OCI-M1 (cell line): ENCODE data around the gene NGB.
A peak's percentile ranks its signal among the peaks of the same experiment; 100 is the strongest.

ENCODE experiments used
- DNase-seq: peaks from one replicate; lab custom pipeline; 2025; lab: John Stamatoyannopoulos, UW

Gene NGB

DNA sequence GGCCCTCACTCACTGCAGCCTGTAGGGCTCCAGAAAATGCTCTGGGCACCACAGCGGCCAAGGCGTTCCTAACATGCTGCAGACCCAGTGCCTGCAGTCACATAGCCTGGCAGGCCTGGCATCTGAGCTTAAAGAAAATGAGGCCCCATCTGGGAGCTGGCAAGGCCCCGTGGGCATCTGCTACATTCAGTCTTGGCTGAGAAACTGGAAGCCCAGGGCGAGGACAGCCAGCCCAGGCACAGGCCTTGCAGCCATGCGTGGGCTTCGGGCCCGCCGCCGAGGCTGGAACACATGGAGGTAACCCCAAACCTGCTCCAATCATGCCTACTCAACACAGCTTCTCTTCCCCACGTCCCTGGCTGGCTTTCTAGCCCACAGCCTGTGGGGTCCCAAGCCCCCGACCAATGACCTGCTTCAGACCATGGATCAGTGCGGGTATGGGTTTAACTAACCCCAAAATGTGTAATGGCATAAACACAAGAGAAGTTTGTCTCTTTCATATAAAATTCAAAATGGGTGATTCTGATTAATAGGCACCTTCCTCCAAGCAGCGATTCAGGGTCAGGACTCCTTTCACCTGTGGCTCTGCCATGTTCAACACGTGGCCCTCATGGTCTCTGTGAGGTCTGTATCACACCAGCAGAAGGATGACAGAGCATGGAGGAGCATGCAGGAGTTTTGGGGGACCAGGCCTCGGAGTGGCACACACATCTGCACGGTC is 6.4 kb downstream of the NGB start:
- no peak for DNase-seq

DNA sequence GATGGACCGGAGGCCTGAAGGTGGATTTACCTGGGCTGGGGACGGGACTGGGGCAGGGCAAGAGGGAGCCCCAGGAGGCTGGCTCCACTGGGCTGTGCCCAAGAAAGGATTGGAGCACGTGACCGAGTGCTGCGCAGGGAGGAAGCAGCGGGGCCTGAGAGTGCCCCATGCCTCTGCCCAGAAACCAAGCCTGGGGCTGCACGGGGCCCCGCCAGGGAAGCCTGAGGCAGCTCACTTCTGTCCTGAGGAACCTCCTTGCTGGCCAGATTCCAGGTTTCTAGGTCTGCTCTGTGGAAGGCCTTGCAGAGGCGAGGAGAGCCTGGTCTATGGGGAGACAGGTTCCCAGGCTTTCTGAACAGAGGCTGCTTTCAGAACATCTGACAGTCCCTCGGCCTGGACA is 10.4 kb downstream of the NGB start:
- DNase-seq: peak; percentile 2

DNA sequence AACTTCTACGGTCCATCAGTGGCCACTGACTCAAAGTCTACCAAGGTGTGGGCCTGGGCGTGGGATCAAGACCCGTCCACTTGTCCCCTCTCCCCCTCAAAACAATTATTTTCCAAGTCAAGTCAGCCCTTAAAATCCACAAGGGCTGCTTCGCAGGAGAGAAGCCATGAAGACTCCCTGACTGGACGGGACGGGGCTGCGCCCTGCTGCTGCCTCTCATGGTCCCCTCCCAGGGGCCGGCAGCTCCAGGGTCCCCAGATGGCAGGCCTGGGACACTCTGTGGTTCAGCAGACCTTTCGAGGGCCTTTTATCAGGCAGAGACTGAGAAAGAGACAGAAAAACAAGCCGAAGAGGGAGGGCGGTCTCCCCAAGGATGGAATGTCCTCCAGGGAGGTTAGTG is 10.8 kb downstream of the NGB start:
- no peak for DNase-seq

DNA sequence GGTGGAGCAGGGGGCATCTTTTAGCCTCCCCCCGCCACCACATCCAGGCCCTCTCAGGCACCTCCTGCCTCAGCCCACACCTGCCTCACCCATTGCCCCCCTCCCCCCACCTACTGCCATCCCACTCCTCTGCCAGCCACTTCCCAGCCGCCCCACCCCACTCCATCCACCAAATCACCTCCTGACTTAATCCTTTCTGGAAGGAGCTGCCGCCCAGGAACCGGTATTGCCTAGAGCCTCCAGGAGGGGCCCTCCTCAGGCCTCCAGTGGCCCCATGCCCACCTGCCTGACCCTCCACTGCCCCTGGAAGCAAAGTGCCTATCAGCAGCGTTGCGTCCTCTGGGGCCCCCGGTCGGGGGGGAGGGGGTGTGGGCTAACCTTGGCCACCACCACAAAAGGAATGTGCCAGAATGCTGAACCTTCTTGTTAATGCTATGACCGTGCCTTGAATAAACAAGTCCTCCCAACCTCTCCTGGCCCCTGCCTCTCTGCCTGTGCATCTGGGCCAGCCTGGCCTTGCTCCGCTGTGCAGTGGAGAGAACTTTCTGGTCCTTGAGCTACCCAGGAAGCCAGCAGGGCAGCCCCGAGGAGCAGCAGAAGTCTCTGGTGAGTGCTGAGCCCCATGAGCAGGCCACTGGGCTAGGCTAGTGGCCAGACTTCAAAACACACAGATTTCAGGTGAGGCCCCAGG is 11.8 kb downstream of the NGB start:
- no peak for DNase-seq

DNA sequence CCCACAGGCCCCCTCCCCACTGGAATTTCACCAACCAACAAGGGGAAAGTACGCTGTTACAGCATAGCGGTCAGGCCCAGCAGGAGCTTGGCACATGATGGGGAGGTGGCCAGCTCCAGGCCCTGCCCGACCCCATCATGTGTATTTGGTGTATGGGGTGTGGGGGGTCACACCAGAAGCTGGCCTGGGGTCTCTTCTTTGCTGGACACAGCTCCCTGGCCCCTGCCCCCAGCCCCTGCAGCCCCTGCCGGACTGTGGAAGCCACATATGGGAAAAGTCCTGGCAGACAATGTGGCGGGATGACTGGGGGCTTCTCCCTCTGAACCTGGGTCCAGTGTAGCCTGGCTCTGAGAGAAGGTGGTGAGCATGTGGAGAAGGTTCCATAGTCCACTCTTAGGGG is 12.4 kb downstream of the NGB start:
- no peak for DNase-seq

DNA sequence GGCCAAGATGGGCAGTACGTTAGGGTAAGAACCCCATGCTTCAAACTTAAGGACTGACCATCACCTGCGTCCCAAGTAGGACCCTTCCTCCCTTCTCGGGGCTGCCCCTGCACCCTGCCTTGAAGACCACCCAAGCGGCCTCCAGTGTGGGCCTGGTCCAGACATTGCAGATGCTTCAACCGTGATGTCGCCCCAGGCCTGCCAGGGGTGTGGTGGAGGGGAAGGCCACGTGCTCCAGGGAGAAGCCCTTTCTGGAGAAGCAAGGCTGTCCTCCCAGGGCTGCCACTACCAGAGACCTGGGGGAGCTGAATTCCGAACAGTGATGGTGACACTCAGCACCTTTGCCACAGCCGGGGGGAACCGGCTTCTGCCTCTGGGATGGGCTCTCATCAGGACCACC is 13.3 kb downstream of the NGB start:
- DNase-seq: no peak

DNA sequence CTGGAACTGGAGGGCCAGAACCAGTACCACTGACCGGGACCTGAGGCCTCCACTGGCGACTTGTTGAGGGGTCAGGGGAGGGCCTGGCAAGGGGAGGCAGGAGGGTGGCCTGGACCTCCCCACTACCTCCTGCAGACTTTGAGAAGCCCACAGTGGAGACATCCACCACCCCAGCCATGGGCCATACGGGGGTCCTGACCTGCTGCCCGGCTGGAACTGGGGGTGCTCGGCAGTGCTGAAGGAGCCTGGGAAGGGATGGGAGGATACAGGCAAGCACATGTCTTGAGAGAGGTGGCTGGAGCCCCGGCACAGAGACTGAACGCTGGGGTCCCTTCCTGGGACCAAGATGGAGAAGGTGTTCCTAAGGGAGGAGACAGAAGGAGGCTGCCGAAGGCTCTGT is 14.3 kb downstream of the NGB start:
- DNase-seq: no peak

DNA sequence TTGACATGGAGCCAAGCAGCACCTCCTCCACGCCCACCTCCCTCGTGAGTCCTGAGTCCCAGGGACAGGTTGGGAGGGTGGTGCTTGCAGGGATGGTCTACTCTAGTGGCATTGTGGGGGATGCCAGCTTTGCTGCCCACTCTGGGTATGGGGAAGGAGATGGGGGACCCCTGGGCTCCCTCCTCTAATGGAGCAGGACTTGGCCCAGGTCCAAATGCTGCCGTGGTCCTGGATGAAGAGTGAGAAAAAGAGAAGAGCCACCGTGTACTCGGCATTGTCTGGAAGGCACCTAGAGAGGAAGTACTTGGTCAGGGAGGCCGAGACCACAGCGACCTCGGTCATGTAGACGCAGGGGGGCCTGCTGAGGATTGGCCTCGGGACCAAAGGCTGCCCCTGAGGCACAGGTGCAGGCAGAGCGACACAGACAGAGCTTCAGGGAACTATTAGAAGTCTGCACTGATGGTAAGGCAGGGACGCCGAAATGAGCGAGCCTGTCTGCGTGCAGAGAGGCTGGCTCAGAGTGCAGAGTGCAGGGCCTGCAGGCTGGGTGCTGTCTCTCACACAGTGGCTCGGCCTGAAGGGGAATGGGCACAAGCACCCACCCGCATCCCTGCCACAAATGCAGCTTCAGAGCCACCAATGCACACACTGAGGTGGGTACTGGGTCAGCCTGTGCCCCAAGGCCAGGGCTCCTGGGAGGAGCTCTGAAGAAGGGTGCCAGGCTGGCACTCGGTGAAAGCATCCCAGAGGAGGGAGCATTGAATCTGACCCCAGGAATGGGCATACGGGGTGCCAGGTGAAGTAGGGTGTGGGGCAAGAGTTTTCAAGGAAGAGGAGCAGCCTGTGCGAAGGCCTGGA is 17.4 kb downstream of the NGB start:
- no peak for DNase-seq

DNA sequence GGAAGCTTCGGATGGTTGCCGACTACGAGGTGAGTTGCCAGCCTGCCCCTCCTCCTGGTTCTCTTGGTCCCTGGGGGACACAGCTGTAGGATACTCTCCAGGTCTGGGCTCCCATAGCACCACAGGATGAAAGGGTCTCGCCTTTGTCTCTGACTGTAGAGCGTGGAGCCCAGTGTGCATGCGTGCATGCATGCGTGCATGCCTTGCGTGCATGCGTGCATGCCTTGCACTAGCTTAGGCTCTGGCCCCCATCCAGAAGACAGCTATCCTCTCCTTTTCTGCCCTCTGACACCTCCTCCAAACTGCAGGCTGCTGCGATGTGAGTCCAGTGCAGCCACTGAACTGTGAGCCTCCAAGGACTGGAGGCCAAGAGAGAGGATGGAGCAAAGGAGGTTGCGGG is 19.1 kb downstream of the NGB start:
- no peak for DNase-seq

DNA sequence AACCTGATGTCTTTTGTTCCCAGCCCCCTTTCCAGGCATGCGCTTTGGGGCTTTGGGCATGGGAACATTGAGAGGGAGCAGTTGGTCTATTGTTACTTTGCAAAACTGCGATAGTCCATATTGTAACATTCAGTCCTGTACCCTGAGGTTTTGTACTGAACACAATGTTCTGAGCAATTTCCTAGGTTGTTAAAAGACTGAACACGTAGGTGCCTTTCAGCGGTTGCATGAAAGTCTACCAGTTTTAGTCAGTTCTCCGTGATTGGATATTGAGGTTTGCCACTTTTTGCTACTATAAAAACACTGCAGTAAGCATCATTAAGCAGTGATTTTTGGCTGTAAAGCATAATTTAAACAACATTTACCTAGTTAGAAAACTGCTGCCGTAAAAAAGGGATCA is 20.1 kb downstream of the NGB start:
- DNase-seq: no peak

DNA sequence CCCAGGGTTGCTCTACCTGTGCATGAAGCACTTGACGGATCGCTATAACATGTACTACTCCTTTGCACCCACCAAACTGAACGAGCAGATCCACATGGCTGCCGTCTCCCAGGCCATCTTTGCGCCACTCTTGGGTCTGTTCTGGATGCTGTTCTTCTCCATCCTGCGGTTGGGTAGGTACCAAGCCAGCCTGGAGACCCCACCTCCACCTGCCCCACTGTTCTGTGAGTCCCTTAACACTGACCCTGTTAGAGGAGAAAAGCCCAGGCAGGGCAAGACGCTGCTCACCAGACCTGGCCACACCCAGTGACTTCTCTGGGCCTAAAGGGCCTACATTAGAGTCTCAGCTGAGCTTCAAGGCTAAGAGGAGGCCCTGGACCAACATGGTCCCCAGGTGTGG is 21.7 kb downstream of the NGB start:
- no peak for DNase-seq

DNA sequence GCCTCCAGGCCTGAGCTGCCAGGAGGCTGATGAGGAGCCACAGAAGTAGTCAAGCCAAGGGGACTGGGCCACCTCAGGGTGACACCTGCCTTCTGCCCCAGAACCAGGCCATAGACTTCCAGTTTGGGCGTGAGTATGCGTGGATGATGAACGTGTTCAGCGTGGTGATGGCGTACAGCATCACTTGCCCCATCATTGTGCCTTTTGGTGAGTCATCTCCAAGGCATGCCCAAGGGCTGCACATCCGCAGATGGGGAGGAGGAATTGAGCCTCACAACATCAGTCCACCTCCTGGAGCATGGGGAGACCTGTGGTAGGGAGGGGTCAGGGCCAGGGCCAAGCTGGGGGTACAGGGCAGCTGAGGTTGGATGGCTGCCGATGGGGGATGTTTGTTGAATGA is 22.3 kb downstream of the NGB start:
- no peak for DNase-seq

DNA sequence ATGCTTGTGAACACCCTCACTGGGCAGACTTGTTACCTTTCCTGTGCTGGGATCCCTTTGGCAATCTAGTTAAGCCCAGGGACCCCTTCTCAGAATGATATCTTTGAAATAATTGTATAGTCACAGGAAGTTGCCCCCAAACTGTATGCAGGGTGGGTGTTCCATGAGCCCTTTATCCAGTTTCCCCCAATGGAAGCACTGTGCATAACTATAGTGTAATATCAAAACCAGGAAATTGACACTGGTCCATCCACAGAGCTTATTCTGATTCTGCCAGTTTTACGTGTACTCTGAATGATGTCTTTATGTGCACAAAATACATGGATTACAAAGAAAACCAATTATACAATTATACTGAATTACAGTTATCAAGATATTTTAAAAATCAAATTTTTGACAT is 24.2 kb downstream of the NGB start:
- no peak for DNase-seq

DNA sequence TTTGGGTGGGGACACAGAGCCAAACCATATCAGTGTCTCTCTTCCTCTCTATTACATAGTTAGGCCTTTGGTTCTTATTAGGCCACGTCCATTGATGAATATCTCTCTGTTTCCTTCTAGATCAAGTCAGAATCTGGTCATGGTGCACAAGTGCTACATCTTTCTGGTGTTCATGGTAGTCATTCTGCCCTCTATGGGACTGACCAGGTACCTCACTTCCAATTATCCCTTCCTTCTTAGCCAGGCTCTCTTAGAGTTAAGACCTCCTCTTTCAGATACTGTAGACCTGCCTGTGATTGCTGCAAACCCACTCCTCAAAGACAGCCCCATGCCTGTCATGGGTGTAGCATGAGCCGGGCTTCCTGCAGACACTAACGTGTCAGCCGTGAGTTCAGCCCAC is 25.2 kb downstream of the NGB start:
- DNase-seq: no peak

DNA sequence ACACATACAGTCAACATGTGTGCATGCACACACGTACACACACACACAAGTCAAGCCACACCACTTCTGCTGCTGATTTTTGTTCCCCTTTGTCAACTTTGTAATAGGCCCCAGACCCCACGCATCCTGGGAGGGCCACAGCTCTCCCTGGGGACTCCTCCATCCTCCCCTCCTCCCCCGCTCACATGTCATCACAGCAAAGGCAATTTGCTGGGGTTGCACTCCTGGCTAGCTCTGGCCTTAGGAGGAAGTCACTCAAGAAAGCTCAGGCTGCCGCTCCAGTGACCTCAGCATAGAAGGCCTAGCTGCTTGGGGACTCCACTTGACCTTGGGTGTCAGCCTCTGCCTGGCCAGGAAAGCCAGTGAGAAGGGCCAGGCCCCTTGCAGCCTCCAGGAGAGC is 27.2 kb downstream of the NGB start:
- no peak for DNase-seq

DNA sequence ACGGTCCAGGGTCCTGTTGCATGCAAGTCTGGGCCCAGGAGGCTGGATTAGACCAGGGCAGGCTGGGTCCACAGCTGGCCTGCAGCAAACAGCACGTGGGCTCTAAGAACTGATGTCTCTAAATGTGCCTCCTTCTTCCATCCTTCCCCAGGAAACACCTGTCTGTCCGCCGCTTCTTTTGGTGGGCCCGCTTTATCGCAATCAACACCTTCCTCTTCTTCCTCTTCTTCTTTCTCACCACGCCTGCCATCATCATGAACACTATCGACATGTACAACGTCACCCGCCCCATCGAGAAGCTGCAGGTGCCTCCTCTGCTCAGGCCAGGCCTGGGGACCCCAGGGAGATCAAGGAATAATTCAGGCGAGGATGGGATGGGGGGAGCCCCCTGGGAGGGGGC is 28.3 kb downstream of the NGB start:
- DNase-seq: no peak

DNA sequence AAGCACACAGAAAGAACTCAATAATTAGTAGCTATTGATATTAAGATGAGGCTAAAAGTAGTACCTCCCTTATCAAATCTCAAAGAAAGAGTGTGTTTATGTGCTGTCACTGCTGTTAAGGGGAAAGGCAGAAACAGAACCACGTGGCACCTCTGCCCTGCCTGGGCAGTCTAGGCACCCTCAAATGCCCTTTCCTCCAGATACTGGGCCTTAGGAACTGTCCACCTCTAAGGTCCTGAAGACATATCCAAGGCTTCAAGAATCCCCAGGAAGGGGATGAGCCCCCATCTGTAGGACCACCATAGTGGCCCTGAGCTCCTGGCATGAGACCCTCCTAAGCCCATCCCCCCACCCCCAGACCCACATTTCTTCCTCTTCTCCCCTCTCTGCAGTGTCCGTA is 29.1 kb downstream of the NGB start:
- DNase-seq: no peak

DNA sequence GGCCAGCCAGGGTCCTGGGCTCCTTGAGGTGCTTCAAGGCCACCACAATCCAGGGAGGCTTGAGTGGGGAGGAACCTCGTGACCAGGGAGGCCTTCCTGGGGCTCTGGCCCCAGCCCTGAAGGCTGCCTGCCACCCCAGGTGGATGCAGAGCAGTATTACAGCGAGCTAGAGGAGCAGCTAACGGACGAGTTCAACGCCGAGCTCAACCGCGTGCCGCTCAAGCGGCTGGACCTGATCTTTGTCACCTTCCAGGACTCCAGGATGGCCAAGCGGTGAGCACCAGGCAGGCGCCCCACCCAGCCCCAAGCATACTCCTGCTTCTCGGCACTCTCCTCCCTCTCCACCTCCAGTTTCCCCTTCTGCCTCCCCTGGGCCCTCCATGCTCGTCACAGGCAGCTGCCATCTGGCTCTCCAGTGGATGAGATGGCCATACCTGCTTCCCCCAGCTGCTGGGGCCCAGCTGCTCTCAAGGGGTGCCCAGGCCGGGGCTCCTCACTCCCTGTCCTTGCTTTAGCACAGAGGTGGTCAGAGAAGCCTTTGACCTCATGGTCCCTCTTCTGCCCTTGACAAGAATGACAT is 30.6 kb downstream of the NGB start:
- no peak for DNase-seq

DNA sequence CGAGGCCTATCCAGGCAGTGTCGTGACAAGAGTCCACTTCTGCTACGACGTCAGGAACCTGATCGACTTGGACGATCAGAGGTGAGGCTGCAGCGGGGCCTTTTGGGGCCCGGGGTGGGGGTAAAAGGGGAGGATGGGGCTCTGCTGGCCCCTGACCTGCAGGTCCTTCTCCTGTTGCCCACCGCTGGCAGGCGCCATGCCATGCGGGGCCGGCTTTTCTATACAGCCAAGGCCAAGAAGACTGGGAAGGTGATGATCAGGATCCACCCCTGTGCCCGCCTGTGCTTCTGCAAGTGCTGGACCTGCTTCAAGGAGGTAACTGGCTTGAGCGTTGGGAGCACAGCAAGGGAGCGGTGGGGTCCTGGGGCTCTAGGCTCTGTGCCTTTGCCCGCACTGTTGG is 31.6 kb downstream of the NGB start:
- DNase-seq: no peak

DNA sequence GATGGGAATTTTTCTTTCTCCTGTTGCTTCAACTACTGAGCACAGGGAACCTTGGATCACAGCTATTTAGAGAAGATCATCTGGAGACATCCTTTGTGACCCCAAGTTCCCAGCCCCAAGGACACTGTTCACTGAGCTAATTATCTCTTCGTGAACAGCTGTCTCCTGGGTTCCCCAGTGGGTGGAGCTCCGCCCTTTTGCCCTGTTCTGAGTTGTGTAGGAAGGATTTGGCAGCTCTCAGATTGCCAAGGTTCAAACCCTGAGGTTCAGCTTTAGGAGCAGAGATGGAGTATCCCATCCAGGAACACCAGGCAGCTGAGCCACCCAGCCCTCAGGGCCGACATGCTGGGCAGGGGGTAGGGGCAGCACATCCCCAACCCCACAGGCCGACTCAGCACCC is 32.0 kb downstream of the NGB start:
- peak; percentile 0 for DNase-seq

DNA sequence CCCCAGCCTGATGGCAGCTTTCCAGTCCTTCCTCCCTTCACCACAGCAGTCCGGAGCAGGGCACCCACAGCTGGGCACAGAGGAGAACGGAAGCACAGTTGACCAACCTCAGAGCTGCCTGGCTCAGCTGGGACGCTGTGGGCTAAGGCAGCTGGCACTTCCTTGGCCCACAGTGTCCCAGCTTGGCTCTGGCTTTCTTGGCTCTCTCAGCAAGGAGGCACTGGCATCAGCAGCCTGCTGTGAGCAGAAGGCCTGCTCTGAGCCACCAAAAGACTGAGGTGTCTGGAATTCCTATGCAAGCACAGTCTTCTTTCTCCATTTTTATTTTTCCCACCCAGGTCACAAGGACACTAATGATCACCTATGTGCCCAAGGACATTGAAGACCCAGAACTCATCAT is 32.6 kb downstream of the NGB start:
- DNase-seq: no peak

DNA sequence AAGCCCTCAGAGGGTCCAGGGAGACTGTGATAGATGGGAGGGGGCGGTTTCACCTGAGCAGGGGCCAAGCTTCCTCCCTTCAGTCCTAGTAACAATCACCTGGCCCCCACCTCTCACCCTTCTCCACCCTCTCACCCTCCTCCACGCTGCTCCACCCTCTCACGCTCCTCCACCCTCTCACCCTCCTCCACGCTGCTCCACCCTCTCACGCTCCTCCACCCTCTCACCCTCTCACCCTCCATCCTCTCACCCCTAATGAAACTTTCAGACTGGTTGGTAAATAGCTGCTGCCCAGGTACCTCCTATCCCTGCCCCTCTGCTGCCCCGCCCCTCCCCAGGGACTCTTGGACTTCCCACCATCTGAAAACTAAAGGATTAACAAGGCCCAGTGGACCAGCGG is 34.2 kb downstream of the NGB start:
- DNase-seq: no peak

DNA sequence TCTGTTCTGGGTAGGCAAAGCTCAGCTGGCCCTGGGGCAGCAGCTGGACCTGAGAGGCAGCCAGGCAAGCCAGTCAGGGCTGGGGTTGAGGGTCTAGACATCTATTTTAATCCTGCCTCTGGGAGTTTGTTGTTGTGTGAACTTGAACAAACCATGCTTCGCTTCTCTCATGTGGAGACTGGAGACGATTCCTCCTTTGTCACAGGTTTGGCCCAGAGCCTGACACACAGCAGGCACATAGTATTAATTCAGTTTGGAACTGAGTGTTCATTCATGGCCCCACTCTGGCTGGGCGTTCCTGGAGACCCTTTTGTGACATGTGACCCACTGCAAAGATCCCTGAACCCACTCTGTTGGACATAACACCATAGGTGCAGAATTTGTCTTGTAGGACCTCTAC is 39.3 kb downstream of the NGB start:
- no peak for DNase-seq
